Testis (tissue), 2 donors: ENCODE data around the gene FSTL5.

ENCODE experiments used
- POLR2A ChIP-seq: fragments of 450-650 bp; IDR thresholded peaks from one replicate; pipeline ENCODE4 v1.6.1; 2017; ENCODE audit warnings: antibody characterized with exemption, mild to moderate bottlenecking, moderate library complexity
- TF ChIP-seq, protein P1 (sequence below), 3 experiments: fragments of 450-650 bp in 2 of 3; fragments of 200-600 bp in 1 of 3; sonication (generic) in 1 of 3; IDR thresholded peaks; one replicate each; pipeline ENCODE4 v1.5.1; 2016 to 2019; ENCODE audit warnings: antibody characterized with exemption in 3 of 3, mild to moderate bottlenecking in 2 of 3, moderate library complexity in 1 of 3

DNA sequence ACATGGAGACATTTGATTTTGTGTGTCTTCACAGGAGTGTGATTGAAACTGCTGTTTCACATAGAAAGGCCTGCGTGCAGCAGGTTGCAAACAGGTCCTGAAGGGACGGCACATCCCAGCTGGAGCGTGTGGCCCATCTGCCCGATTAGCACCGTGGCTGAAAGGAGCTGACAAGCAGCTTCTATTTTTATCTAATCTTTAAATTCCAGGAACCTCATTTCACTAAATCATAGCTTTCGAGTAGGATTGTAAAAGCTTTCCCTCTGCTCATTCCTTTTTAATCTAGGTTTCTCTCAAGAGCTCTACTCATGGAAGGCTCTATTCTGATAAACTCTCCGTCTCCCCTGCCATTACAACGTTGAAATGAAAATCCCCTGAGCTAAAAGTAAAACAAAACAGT, 106.8 kb downstream of the FSTL5 start:
- TF ChIP-seq POLR2A, result no peak
- TF ChIP-seq, protein P1, sequence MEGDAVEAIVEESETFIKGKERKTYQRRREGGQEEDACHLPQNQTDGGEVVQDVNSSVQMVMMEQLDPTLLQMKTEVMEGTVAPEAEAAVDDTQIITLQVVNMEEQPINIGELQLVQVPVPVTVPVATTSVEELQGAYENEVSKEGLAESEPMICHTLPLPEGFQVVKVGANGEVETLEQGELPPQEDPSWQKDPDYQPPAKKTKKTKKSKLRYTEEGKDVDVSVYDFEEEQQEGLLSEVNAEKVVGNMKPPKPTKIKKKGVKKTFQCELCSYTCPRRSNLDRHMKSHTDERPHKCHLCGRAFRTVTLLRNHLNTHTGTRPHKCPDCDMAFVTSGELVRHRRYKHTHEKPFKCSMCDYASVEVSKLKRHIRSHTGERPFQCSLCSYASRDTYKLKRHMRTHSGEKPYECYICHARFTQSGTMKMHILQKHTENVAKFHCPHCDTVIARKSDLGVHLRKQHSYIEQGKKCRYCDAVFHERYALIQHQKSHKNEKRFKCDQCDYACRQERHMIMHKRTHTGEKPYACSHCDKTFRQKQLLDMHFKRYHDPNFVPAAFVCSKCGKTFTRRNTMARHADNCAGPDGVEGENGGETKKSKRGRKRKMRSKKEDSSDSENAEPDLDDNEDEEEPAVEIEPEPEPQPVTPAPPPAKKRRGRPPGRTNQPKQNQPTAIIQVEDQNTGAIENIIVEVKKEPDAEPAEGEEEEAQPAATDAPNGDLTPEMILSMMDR (IDR thresholded peaks at IDR 0.05), result no peak
